ENCODE measurements around the gene DUOXA1.

DNA sequence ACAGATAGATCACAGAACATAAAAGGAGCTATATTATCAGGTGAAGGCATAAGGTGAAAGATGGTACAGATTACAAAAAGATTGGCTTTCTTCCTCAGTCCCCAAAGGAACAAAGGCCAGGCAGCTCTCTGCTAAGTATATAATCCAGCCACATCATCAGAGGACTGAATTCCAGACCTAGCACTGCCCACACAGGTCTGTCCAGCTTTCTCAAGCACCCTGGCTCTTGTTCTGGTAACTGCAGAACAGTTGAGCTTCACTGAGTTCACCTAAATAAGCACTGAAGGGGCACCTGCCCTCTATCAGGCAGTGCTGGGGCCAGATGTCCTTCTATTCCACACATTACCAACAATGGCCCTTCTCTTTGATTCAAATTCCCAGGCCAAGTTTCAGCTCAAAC lies 6.3 kb downstream of the DUOXA1 start:
- TF ChIP-seq, protein P1, sequence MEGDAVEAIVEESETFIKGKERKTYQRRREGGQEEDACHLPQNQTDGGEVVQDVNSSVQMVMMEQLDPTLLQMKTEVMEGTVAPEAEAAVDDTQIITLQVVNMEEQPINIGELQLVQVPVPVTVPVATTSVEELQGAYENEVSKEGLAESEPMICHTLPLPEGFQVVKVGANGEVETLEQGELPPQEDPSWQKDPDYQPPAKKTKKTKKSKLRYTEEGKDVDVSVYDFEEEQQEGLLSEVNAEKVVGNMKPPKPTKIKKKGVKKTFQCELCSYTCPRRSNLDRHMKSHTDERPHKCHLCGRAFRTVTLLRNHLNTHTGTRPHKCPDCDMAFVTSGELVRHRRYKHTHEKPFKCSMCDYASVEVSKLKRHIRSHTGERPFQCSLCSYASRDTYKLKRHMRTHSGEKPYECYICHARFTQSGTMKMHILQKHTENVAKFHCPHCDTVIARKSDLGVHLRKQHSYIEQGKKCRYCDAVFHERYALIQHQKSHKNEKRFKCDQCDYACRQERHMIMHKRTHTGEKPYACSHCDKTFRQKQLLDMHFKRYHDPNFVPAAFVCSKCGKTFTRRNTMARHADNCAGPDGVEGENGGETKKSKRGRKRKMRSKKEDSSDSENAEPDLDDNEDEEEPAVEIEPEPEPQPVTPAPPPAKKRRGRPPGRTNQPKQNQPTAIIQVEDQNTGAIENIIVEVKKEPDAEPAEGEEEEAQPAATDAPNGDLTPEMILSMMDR (IDR thresholded peaks at IDR 0.05; ENCODE audit: borderline replicate concordance, extremely low read depth, low read length, poor library complexity, severe bottlenecking), result no peak
- no peak for TF ChIP-seq EZH2 (IDR thresholded peaks at IDR 0.05; ENCODE audit: borderline replicate concordance, low read depth, low read length, severe bottlenecking)

Measured in DND-41 (cell line).